ENCODE data around the gene RBM19. TPM values are rescaled to one million over a fixed set of nuclear protein-coding genes. Genes with fewer than 3 reads are reported as not detected.

Gene RBM19
- polyA plus RNA-seq, 3 donors from 2014 or later: 0.27 to 16.7 (median 4.8) TPM

DNA sequence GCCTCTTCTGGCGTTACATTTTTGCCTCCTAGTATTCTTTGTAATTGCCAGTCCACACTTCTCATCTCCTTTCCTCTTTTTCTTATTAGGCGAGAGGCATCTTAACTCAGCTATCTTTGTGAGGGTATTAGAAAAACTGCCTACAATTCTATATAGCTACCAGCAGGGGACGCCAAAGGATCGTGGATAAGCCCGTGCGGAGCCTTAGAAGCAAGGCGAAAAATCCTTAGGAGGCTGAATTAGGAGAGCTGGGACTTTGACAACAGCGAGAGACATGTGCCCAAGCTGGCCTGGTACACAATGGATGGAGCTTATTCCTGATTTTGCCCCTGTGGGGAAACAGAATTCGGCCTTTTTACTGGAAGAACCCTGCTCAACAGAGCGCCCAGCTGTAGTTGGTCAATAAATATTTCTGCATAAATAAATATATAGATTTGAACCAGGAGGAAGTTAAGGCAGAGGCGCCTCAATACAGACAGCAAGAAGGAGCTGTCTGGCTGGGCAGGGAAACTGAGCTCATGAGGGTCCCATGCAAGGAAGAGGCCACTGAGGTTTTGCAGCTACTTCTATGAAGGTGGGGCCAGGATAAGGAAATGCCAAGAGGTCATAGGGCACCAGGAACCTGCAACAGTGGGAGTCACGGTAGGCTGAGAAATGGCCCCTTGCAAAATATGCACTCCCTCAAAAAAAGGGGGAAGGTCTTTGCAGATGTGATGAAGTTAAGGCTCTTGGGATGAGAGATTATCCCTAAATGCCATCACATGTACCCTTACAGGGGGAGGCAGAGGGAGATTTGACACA, 14.6 kb upstream of the RBM19 start:
- Mint-ChIP-seq H3K9me3 (no peaks in the 10 kb centered on the region), H3K27ac (no peak overlapping the region), H3K4me1 (no peaks in the 10 kb centered on the region), H3K36me3 (no peaks in the 10 kb centered on the region), H3K4me3 (no peak overlapping the region), H3K27me3 (ENCODE audit: low read depth in 3 of 3) (peaks cover 4 to 6% (median 4%) of the 10 kb centered on the region in 3 donors)
- DNase-seq: peak in 1 of 3 donors; percentile 11

DNA sequence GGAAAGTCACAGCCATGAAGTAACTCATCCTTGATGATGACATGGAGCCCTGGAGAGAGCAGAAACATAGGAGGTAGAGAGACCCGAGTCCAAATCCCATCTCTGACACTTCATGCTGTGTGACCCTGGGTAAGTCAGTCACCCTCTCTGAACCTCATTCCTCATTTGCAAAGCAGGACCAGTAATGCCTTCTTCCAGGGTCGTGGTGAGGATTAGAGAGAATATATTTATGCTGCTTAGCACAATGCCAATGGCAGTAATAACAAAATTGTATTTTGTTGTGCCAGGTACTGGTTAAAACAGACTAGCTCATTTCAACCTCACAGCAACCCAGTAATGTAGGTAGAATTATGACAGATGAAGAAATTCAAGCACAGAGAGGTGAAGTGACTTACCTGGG, 13.9 kb upstream of the RBM19 start:
- Mint-ChIP-seq H3K4me1 (no peaks in the 10 kb centered on the region), H3K27ac (no peak overlapping the region), H3K9me3 (no peaks in the 10 kb centered on the region), H3K36me3 (no peaks in the 10 kb centered on the region), H3K27me3 (ENCODE audit: low read depth in 3 of 3) (peaks cover 4 to 10% (median 4%) of the 10 kb centered on the region in 3 donors), H3K4me3 (no peak overlapping the region)
- no peak for DNase-seq

GRCh38 chr12:113978080-113978479, 12.0 kb upstream of the RBM19 start:
- no peak for DNase-seq
- Mint-ChIP-seq H3K4me1 (no peaks in the 10 kb centered on the region), H3K9me3 (no peaks in the 10 kb centered on the region), H3K27ac (no peak overlapping the region), H3K36me3 (no peaks in the 10 kb centered on the region), H3K27me3 (ENCODE audit: low read depth in 3 of 3) (peaks cover 6 to 14% (median 11%) of the 10 kb centered on the region in 3 donors), H3K4me3 (no peak overlapping the region)

GRCh38 chr12:113974006-113974405, 7.9 kb upstream of the RBM19 start:
- no peak overlapping the region for H3K4me3 Mint-ChIP-seq
- no peak overlapping the region for H3K27ac Mint-ChIP-seq
- no peaks in the 10 kb centered on the region for H3K36me3 Mint-ChIP-seq
- DNase-seq: no peak
- H3K27me3 Mint-ChIP-seq (ENCODE audit: low read depth in 3 of 3): peaks cover 5 to 22% (median 10%) of the 10 kb centered on the region in 3 donors
- H3K9me3 Mint-ChIP-seq: no peaks in the 10 kb centered on the region
- no peaks in the 10 kb centered on the region for H3K4me1 Mint-ChIP-seq

DNA sequence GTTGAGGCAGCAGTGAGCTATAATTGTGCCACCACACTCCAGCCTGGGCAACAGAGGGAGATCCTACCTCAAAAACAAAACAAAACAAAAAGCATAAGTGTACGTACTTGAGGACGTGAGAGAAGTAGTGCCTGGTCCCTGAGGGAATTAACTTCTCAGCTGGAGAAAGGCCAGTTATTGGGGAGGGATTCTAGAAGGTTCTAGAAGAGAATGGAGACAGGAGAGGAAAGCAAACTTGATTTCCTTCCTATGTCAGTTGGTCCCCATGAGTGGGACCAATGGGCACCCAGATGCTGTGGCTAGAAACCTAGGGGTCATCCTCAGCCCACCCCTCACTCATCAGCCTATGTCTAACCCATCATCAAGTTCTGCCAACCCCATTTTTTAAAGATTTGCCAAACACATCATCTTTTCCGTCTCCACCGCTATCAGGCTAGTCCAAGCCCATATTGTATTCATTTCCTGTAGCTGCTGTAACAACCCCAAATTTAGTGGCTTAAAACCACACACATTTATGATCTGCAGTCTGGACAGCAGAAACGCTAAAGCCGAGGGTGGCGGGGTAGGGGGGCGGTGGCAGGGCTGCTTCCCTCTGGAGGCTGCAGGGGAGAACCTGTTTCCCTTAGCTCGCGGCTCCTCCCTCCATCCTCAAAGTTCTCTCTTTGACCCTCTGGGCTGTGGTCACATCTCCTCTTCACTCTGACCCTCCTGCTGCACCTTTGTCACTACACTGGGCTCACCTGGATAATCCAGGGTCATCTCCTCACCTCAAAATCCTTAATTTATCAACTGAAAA, 7.2 kb upstream of the RBM19 start:
- H3K27me3 Mint-ChIP-seq (ENCODE audit: low read depth in 3 of 3): peaks cover 5 to 19% (median 10%) of the 10 kb centered on the region in 3 donors
- H3K27ac Mint-ChIP-seq: no peak overlapping the region
- no peaks in the 10 kb centered on the region for H3K9me3 Mint-ChIP-seq
- H3K4me3 Mint-ChIP-seq: no peak overlapping the region
- no peak for DNase-seq
- H3K4me1 Mint-ChIP-seq: no peaks in the 10 kb centered on the region
- H3K36me3 Mint-ChIP-seq: no peaks in the 10 kb centered on the region

- Mint-ChIP-seq H3K36me3 (no peaks in the 10 kb centered on the region), H3K9me3 (no peaks in the 10 kb centered on the region), H3K4me3 (no peak overlapping the region), H3K4me1 (peaks cover 10 to 12% of the 10 kb centered on the region in 2 donors), H3K27ac (no peak overlapping the region), H3K27me3 (ENCODE audit: low read depth in 3 of 3) (peaks cover 8 to 16% (median 10%) of the 10 kb centered on the region in 3 donors)
- DNase-seq: no peak
Measured at GRCh38 chr12:113971392-113971791, 5.3 kb upstream of the RBM19 start.

DNA sequence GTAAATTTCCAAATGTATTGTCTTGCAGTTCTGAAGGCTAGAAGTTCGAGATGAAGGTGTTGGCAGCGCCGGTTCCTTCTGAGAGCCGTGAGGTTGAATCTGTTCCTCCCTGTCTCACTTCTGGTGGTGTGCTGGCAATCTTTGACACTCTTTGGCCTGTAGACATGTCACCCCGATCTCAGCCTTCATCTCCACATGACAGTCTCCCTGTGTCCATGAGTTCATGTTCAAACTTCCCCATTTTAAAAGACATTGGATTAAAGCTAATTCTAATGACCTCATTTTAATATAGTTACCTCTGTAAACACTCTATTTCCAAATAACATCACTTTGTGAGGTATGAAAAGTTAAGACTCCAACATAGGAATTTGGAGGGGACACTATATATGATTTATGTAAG, 4.1 kb upstream of the RBM19 start:
- DNase-seq: no peak
- H3K27ac Mint-ChIP-seq: no peak overlapping the region
- peaks cover 21 to 24% of the 10 kb centered on the region in 2 donors for H3K4me1 Mint-ChIP-seq
- H3K27me3 Mint-ChIP-seq (ENCODE audit: low read depth in 3 of 3): peaks cover 12 to 18% (median 15%) of the 10 kb centered on the region in 3 donors
- H3K36me3 Mint-ChIP-seq: no peaks in the 10 kb centered on the region
- no peak overlapping the region for H3K4me3 Mint-ChIP-seq
- H3K9me3 Mint-ChIP-seq: no peaks in the 10 kb centered on the region

DNA sequence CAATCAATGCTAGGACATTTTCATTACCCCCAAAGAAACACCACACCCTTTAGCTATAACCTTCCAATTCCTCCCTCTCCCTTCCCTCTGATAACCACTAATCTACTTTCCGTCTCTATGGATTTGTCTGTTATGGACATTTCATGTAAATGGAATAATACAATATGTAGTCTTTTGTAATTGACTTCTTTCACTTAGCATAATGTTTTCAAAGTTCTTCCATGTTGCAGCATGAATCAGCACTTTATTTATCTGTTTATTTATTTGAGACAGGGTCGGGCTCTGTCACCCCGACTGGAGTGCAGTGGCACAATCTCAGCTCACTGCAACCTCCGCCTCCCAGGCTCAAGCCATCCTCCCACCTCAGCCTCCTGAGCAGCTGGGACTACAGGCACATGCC, 1.2 kb upstream of the RBM19 start:
- peaks cover 29 to 42% of the 10 kb centered on the region in 2 donors for H3K4me1 Mint-ChIP-seq
- H3K36me3 Mint-ChIP-seq: peaks cover 0 to 5% (median under 1%) of the 10 kb centered on the region in 3 donors
- no peak for DNase-seq
- no peaks in the 10 kb centered on the region for H3K9me3 Mint-ChIP-seq
- H3K27me3 Mint-ChIP-seq (ENCODE audit: low read depth in 3 of 3): peaks cover 7 to 10% (median 8%) of the 10 kb centered on the region in 3 donors
- peak overlapping the region; percentile 53 to 100 (median 99) for H3K4me3 Mint-ChIP-seq
- peak overlapping the region in 3 of 6 donors; percentile 4 to 94 (median 58) for H3K27ac Mint-ChIP-seq

- Mint-ChIP-seq H3K36me3 (peaks cover 11 to 46% (median 18%) of the 10 kb centered on the region in 3 donors), H3K27ac (no peak overlapping the region), H3K9me3 (no peaks in the 10 kb centered on the region), H3K4me3 (no peak overlapping the region), H3K27me3 (ENCODE audit: low read depth in 3 of 3) (peaks cover 2 to 8% (median 8%) of the 10 kb centered on the region in 3 donors), H3K4me1 (peaks cover 29 to 42% of the 10 kb centered on the region in 2 donors)
- no peak for DNase-seq
Measured at GRCh38 chr12:113962733-113963132, 3.4 kb downstream of the RBM19 start.

- H3K27ac Mint-ChIP-seq: no peak overlapping the region
- H3K4me3 Mint-ChIP-seq: no peak overlapping the region
- no peaks in the 10 kb centered on the region for H3K9me3 Mint-ChIP-seq
- peaks cover 27 to 37% of the 10 kb centered on the region in 2 donors for H3K4me1 Mint-ChIP-seq
- peaks cover 11 to 49% (median 18%) of the 10 kb centered on the region in 3 donors for H3K36me3 Mint-ChIP-seq
- peaks cover 2 to 8% (median 8%) of the 10 kb centered on the region in 3 donors for H3K27me3 Mint-ChIP-seq (ENCODE audit: low read depth in 3 of 3)
- no peak for DNase-seq
Measured at GRCh38 chr12:113961921-113962710, 4.0 kb downstream of the RBM19 start.

DNA sequence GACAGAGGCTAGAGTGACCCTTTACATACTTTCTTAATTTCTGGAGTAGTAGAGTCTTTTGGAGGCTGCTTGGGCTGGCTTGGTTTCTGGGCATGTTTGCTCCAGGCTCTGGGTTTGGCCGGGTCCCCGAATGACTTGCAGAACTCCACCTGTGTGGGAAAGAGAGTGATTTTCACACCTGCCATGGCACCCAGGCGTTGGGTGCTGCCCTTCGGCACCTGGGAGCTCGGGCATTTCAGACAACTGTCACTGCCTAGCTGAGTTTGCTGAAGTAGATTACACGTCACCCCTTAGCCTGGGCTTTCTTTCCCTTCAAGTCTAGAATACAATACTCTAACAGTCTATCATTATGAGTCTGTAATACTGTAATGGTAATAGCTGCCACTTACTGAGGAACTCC, 6.1 kb downstream of the RBM19 start:
- Mint-ChIP-seq H3K4me3 (no peak overlapping the region), H3K4me1 (peaks cover 7 to 16% of the 10 kb centered on the region in 2 donors), H3K9me3 (no peaks in the 10 kb centered on the region), H3K27ac (no peak overlapping the region), H3K27me3 (ENCODE audit: low read depth in 3 of 3) (peaks cover 0 to 3% (median 0%) of the 10 kb centered on the region in 3 donors), H3K36me3 (peaks cover 22 to 62% (median 30%) of the 10 kb centered on the region in 3 donors)
- no peak for DNase-seq

DNA sequence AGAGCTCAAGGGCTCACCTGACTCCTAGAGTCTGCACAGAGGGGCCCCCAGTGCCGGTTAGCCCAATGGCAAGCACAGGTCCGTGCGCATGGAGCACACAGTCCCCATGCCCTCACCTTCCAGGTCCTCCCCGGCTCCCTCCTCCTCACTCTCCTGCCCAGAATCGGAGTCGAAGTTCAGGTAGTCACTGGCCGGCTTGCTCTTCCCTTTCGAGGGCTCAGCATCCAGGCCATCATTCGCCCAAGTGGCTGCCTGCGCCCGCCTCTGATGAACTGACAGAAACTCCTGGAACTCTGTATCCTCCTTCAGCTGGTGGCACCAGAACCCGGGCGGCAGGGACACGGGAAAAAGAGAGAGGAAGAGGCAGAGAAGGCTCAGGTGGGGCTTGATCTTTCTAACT, 7.0 kb downstream of the RBM19 start:
- peaks cover 25 to 67% (median 31%) of the 10 kb centered on the region in 3 donors for H3K36me3 Mint-ChIP-seq
- H3K9me3 Mint-ChIP-seq: no peaks in the 10 kb centered on the region
- DNase-seq: no peak
- no peak overlapping the region for H3K4me3 Mint-ChIP-seq
- peaks cover 0 to 7% of the 10 kb centered on the region in 2 donors for H3K4me1 Mint-ChIP-seq
- H3K27ac Mint-ChIP-seq: no peak overlapping the region
- H3K27me3 Mint-ChIP-seq (ENCODE audit: low read depth in 3 of 3): peaks cover 0 to 3% (median 0%) of the 10 kb centered on the region in 3 donors

DNA sequence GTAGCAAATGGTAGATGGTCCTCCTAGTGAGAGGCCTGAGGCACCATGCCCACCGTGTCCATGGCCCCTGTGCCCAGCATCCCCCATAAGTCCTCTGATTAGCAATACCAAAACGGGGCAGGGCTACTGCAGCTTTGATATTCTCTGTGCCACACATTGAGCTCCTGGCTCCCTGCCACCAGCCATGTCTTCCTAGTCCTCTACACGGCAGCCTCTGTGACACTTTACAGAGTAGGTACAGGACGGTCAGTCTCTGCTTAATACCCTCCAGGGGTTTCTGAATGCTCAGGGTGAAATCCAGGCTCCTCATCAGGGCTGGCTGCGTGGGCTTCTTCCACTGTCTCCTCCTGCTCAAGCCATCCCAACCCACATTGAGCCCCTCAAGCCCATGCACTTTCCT, 8.0 kb downstream of the RBM19 start:
- H3K27me3 Mint-ChIP-seq (ENCODE audit: low read depth in 3 of 3): peaks cover 0 to 3% (median 0%) of the 10 kb centered on the region in 3 donors
- peaks cover 25 to 74% (median 35%) of the 10 kb centered on the region in 3 donors for H3K36me3 Mint-ChIP-seq
- no peak overlapping the region for H3K27ac Mint-ChIP-seq
- no peaks in the 10 kb centered on the region for H3K4me1 Mint-ChIP-seq
- no peak overlapping the region for H3K4me3 Mint-ChIP-seq
- no peaks in the 10 kb centered on the region for H3K9me3 Mint-ChIP-seq
- DNase-seq: no peak
